Vagina (tissue), 2 donors: ENCODE data around the gene POLR1G.
"Not testable (repeated sequence)": the region's sequence is repeated elsewhere in the genome, so short reads cannot be mapped to it uniquely, and the experiment has no call there.

Source experiments
- POLR2A ChIP-seq, 2 donors: fragments of 450-650 bp; IDR thresholded peaks; one replicate each; pipeline ENCODE4 v1.6.1; 2017; ENCODE audit warnings: antibody characterized with exemption in 2 of 2, mild to moderate bottlenecking in 2 of 2, moderate library complexity in 2 of 2
- POLR2AphosphoS5 ChIP-seq, 2 donors: sonication (generic); formaldehyde crosslinking; IDR thresholded peaks; one replicate each; pipeline ENCODE4 v1.9.0; 2017; ENCODE audit warnings: antibody characterized with exemption in 2 of 2, mild to moderate bottlenecking in 2 of 2, low read depth in 1 of 2; ENCODE audit not compliant: insufficient read depth in 1 of 2
- TF ChIP-seq, protein P1 (sequence below), 3 experiments: fragments of 450-650 bp in 2 of 3; fragments of 200-600 bp in 1 of 3; sonication (generic) in 1 of 3; IDR thresholded peaks; one replicate each; pipeline ENCODE4 v1.5.1; 2017 to 2019; ENCODE audit warnings: antibody characterized with exemption in 3 of 3, mild to moderate bottlenecking in 2 of 3, moderate library complexity in 2 of 3

DNA sequence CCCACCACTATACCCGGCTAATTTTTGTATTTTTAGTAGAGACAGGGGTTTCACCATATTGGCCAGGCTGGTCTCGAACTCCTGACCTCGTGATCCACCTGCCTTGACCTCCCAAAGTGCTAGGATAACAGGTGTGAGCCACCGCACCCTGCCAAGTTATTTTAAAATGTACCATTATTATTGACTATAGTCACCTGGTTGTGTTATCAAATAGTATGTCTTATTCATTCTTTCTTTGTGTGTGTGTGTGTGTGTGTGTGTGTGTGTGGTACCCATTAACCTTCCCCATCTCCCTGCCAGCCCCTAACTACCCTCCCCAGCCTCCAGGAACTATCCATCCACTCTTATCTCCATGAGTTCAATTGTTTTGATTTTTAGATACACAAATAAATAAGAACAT lies 3.9 kb downstream of the POLR1G start:
- TF ChIP-seq POLR2A (IDR thresholded peaks at IDR 0.05); POLR2AphosphoS5 (IDR thresholded peaks at IDR 0.05; ENCODE audit: insufficient read depth in 1 of 2, low read depth in 1 of 2): not testable (repeated sequence)
- TF ChIP-seq, protein P1, sequence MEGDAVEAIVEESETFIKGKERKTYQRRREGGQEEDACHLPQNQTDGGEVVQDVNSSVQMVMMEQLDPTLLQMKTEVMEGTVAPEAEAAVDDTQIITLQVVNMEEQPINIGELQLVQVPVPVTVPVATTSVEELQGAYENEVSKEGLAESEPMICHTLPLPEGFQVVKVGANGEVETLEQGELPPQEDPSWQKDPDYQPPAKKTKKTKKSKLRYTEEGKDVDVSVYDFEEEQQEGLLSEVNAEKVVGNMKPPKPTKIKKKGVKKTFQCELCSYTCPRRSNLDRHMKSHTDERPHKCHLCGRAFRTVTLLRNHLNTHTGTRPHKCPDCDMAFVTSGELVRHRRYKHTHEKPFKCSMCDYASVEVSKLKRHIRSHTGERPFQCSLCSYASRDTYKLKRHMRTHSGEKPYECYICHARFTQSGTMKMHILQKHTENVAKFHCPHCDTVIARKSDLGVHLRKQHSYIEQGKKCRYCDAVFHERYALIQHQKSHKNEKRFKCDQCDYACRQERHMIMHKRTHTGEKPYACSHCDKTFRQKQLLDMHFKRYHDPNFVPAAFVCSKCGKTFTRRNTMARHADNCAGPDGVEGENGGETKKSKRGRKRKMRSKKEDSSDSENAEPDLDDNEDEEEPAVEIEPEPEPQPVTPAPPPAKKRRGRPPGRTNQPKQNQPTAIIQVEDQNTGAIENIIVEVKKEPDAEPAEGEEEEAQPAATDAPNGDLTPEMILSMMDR (IDR thresholded peaks at IDR 0.05): not testable (repeated sequence)
